Prostate gland (tissue), 2 donors: ENCODE data around the gene IFI35. TPM values are rescaled to one million over a fixed set of nuclear protein-coding genes. Genes with fewer than 3 reads are reported as not detected.
A peak's percentile ranks its signal among the peaks of the same experiment; 100 is the strongest.

ENCODE experiments used
- DNase-seq: peaks from one replicate; pipeline ENCODE4 v3.0.0-alpha.2; 2019; ENCODE audit warnings: low spot score
- H3K27ac ChIP-seq, 2 donors: fragments of 200-600 bp; sonication (generic); 2 replicates each; pipeline ENCODE4 v1.5.1; 2017 to 2019
- H3K27me3 ChIP-seq: fragments of 200-600 bp; sonication (generic); replicated peaks from 2 replicates; pipeline ENCODE4 v1.5.1; 2019; ENCODE audit not compliant: insufficient read depth
- H3K36me3 ChIP-seq, 2 donors: fragments of 200-600 bp; sonication (generic); 1 replicate in 1 of 2; 2 replicates in 1 of 2; pipeline versions ENCODE4 v1.5.1 to v1.8.1; 2017 to 2019
- H3K4me1 ChIP-seq: fragments of 200-600 bp; sonication (generic); replicated peaks from 2 replicates; pipeline ENCODE4 v1.5.1; 2019
- H3K4me3 ChIP-seq, 2 donors: fragments of 200-600 bp; sonication (generic); 2 replicates each; pipeline ENCODE4 v1.5.1; 2017 to 2019
- H3K9me3 ChIP-seq: fragments of 200-600 bp; sonication (generic); 2 replicates; pipeline ENCODE4 v1.5.1; 2017
- CTCF ChIP-seq, 4 experiments: fragments of 200-600 bp in 2 of 4; fragments of 450-650 bp in 2 of 4; sonication (generic) in 2 of 4; IDR thresholded peaks; 1 replicate in 3 of 4; 2 replicates in 1 of 4; pipeline ENCODE4 v1.5.1; 2016 to 2019; ENCODE audit warnings: antibody characterized with exemption in 4 of 4, mild to moderate bottlenecking in 2 of 4, moderate library complexity in 2 of 4
- POLR2A ChIP-seq: fragments of 450-650 bp; IDR thresholded peaks from one replicate; pipeline ENCODE4 v1.6.1; 2016; ENCODE audit warnings: antibody characterized with exemption, mild to moderate bottlenecking
- POLR2AphosphoS5 ChIP-seq: sonication (generic); formaldehyde crosslinking; IDR thresholded peaks from one replicate; pipeline ENCODE4 v1.6.1; 2017; ENCODE audit warnings: antibody characterized with exemption
- WGBS: methylation state at CpG from one replicate; pipeline ENCODE4 v1.1.5; 2018; 5-methylcytosine and 5-hydroxymethylcytosine counted together
- intact Hi-C: fragments of 100-400 bp; cut with DNase I; formaldehyde crosslinking; loops from one replicate; pipeline ENCODE4 v1.14.2; 2022
- total RNA-seq, 2 donors: library from RNA; depleted of rRNA; stranded (reverse); fragments of >200 nt; gene quantifications; one replicate each; pipeline ENCODE4 v1.1.0, GENCODE V29; 2016

IFI35 gene
- total RNA-seq, 2 donors from 2014 or later: 35.6 to 40.1 TPM

GRCh38 chr17:43027091-43028032 lies 20.8 kb downstream of the IFI35 start:
- no peak overlapping the region for H3K27ac ChIP-seq
- no peak for DNase-seq
- no peak overlapping the region for H3K4me3 ChIP-seq
- intact Hi-C loops: no loop called here
- no peaks in the 10 kb centered on the region for H3K9me3 ChIP-seq
- no peaks in the 10 kb centered on the region for H3K4me1 ChIP-seq
- H3K27me3 ChIP-seq: no peaks in the 10 kb centered on the region
- H3K36me3 ChIP-seq: no peaks in the 10 kb centered on the region
- 81% methylated on average over 9 of the region's 9 CpGs for WGBS
- no peak for TF ChIP-seq POLR2AphosphoS5
- TF ChIP-seq CTCF (IDR thresholded peaks at IDR 0.05): no peak
- no peak for TF ChIP-seq POLR2A

- Histone ChIP-seq H3K27me3 (no peaks in the 10 kb centered on the region), H3K36me3 (no peaks in the 10 kb centered on the region), H3K9me3 (no peaks in the 10 kb centered on the region), H3K4me1 (no peaks in the 10 kb centered on the region), H3K4me3 (no peak overlapping the region), H3K27ac (no peak overlapping the region)
- intact Hi-C loops: no loop called here
- TF ChIP-seq POLR2A (no peak), POLR2AphosphoS5 (no peak), CTCF (IDR thresholded peaks at IDR 0.05) (no peak)
- 87% methylated on average over 17 of the region's 17 CpGs for WGBS
- no peak for DNase-seq
Observed at GRCh38 chr17:43028221-43028861, 21.8 kb downstream of the IFI35 start.

GRCh38 chr17:43030137-43030767 lies 23.7 kb downstream of the IFI35 start:
- WGBS: 54% methylated on average over 6 of the region's 6 CpGs
- Histone ChIP-seq H3K36me3 (no peaks in the 10 kb centered on the region), H3K27ac (peak overlapping the region in 1 of 2 donors; percentile 51), H3K4me1 (no peaks in the 10 kb centered on the region), H3K9me3 (no peaks in the 10 kb centered on the region), H3K27me3 (no peaks in the 10 kb centered on the region), H3K4me3 (no peak overlapping the region)
- TF ChIP-seq POLR2AphosphoS5: no peak
- no peak for TF ChIP-seq CTCF (IDR thresholded peaks at IDR 0.05)
- TF ChIP-seq POLR2A: no peak
- intact Hi-C loops: no loop called here
- DNase-seq: no peak

GRCh38 chr17:43031666-43032065 lies 25.1 kb downstream of the IFI35 start:
- WGBS: 65% methylated on average over 3 of the region's 3 CpGs
- intact Hi-C loops: no loop called here

More at GRCh38 chr17:43031666-43032065, 25.1 kb downstream of the IFI35 start:
- Histone ChIP-seq H3K9me3 (no peaks in the 10 kb centered on the region), H3K27ac (no peak overlapping the region), H3K4me3 (no peak overlapping the region), H3K27me3 (no peaks in the 10 kb centered on the region), H3K36me3 (no peaks in the 10 kb centered on the region), H3K4me1 (no peaks in the 10 kb centered on the region)
- no peak for TF ChIP-seq POLR2AphosphoS5
- DNase-seq: no peak
